ENCODE data around the gene CPSF4.

GRCh38 chr7:99469381-99470065, 30.8 kb downstream of the CPSF4 start:
- TF ChIP-seq CTCF (IDR thresholded peaks at IDR 0.05; ENCODE audit: low read depth, low read length, poor library complexity, severe bottlenecking) = no peak
- TF ChIP-seq EZH2phosphoT487 (IDR thresholded peaks at IDR 0.05; ENCODE audit: borderline replicate concordance, low read length) = no peak

Data from DOHH2 (cell line).